ENCODE measurements around the gene MUC5AC.
"Not testable (repeated sequence)": the region's sequence is repeated elsewhere in the genome, so short reads cannot be mapped to it uniquely, and the experiment has no call there.

Gene MUC5AC

GRCh38 chr11:1162491-1163311 is 4.9 kb downstream of the MUC5AC start:
- H3K9me3 ChIP-seq (ENCODE audit: control insufficient read depth, insufficient read depth, low read length): no peaks in the 10 kb centered on the region
- H3K9ac ChIP-seq (ENCODE audit: low read depth, low read length): no peak overlapping the region
- H3K27me3 ChIP-seq (ENCODE audit: control insufficient read depth, insufficient read depth, low read length): no peaks in the 10 kb centered on the region
- no peak overlapping the region for H3K4me3 ChIP-seq (ENCODE audit: low read depth, low read length)
- H3K36me3 ChIP-seq (ENCODE audit: control insufficient read depth, insufficient read depth, low read length): no peaks in the 10 kb centered on the region
- no peaks in the 10 kb centered on the region for H3K4me1 ChIP-seq (ENCODE audit: control insufficient read depth, insufficient read depth, low read length)

DNA sequence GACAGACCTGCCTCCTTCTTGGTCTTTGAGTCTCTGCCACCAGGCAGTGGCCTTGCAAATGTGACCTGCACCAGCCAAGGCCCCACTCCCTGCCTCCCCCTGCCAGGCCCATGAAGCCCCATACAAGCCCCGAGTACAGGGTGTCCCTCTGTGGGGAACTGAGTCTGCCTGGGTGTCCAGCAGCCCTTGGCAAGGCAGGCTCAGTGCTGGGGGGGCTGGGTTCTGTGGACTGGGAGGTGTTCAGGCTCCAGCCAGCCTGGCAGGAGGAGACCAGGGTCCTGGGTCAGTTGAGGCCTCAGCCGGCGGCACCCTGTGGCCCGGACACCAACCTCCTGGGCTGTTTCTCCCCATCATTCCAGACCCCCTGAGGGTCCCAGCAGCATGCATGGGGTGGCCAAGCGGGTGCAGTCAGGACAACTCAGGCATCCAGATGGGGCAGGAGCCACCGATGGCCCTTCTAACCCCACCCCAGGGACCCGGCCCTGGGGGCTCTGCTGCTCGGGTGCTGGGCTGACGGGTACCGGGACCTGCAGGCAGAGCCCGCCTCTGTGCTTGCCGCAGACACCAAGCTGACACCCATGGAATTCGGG is 5.7 kb downstream of the MUC5AC start:
- Histone ChIP-seq H3K4me3 (ENCODE audit: low read depth, low read length) (no peak overlapping the region), H3K4me1 (ENCODE audit: control insufficient read depth, insufficient read depth, low read length) (no peaks in the 10 kb centered on the region), H3K27me3 (ENCODE audit: control insufficient read depth, insufficient read depth, low read length) (no peaks in the 10 kb centered on the region), H3K9me3 (ENCODE audit: control insufficient read depth, insufficient read depth, low read length) (no peaks in the 10 kb centered on the region), H3K9ac (ENCODE audit: low read depth, low read length) (no peak overlapping the region), H3K36me3 (ENCODE audit: control insufficient read depth, insufficient read depth, low read length) (no peaks in the 10 kb centered on the region)

DNA sequence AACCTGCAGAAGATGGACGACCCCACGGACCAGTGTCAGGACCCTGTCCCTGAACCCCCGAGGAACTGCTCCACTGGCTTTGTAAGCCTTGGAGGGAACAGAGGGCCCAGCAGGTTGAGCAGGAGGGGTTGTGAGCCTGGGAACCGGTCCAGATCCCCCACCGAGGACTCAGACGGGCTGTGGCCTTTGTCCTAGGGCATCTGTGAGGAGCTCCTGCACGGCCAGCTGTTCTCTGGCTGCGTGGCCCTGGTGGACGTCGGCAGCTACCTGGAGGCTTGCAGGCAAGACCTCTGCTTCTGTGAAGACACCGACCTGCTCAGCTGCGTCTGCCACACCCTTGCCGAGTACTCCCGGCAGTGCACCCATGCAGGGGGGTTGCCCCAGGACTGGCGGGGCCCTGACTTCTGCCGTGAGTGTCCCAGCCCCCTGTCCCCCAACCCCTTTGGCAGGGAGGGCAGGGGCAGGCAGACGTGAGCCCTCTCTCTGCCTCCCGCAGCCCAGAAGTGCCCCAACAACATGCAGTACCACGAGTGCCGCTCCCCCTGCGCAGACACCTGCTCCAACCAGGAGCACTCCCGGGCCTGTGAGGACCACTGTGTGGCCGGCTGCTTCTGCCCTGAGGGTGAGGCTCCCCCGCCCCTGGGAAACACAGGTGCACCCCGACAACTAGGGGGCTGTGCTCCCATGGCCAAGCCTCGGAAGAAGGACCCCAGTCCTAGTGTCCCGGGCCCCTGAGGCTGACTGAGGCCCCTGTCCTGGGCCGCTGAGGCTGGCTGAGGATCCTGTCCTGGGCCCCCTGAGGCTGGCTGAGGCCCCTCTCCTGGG is 6.4 kb downstream of the MUC5AC start:
- H3K4me3 ChIP-seq (ENCODE audit: low read depth, low read length): no peak overlapping the region
- H3K9me3 ChIP-seq (ENCODE audit: control insufficient read depth, insufficient read depth, low read length): no peaks in the 10 kb centered on the region
- no peaks in the 10 kb centered on the region for H3K27me3 ChIP-seq (ENCODE audit: control insufficient read depth, insufficient read depth, low read length)
- no peaks in the 10 kb centered on the region for H3K4me1 ChIP-seq (ENCODE audit: control insufficient read depth, insufficient read depth, low read length)
- no peak overlapping the region for H3K9ac ChIP-seq (ENCODE audit: low read depth, low read length)
- H3K36me3 ChIP-seq (ENCODE audit: control insufficient read depth, insufficient read depth, low read length): no peaks in the 10 kb centered on the region

DNA sequence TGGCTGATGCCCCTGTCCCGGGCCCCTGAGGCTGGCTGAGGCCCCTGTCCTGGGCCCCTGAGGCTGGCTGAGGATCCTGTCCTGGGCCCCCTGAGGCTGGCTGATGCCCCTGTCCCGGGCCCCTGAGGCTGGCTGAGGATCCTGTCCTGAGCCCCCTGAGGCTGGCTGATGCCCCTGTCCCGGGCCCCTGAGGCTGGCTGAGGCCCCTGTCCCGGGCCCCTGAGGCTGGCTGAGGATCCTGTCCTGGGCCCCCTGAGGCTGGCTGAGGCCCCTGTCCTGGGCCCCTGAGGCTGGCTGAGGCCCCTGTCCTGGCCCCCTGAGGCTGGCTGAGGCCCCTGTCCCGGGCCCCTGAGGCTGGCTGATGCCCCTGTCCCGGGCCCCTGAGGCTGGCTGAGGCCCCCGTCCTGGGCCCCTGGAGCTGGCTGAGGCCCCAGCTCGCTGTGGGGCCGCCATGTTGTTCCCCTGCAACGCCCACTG is 7.1 kb downstream of the MUC5AC start:
- not testable (repeated sequence) for H3K9ac ChIP-seq (ENCODE audit: low read depth, low read length); H3K27me3 ChIP-seq (ENCODE audit: control insufficient read depth, insufficient read depth, low read length); H3K4me1 ChIP-seq (ENCODE audit: control insufficient read depth, insufficient read depth, low read length); H3K36me3 ChIP-seq (ENCODE audit: control insufficient read depth, insufficient read depth, low read length); H3K4me3 ChIP-seq (ENCODE audit: low read depth, low read length); H3K9me3 ChIP-seq (ENCODE audit: control insufficient read depth, insufficient read depth, low read length)

DNA sequence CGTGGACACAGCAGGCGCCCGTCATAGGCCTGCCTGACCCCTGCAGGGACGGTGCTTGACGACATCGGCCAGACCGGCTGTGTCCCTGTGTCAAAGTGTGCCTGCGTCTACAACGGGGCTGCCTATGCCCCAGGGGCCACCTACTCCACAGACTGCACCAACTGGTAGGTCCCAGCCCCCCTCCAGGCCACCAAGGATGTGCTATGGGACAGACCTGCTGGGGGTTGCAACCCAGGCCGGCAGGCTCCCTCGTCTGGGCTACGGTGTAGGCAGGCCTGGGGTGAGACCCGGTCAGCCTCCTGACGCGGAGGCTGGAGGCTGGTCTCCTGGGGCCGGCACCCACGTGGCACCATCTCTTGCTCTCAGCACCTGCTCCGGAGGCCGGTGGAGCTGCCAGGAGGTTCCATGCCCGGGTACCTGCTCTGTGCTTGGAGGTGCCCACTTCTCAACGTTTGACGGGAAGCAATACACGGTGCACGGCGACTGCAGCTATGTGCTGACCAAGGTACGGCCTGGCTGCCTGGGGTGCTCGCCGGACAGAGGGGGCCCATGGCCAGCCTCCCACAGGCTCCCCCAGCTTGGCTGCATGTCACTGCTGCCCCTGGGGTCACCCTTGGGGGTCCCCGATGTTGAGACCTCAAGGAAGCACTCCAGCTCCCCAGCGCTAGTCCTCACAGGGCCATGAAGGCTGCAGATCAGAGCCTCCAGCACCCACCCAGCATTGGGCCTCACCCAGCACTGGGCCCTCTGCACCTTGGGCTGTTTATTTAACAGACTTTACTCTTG is 7.7 kb downstream of the MUC5AC start:
- Histone ChIP-seq H3K27me3 (ENCODE audit: control insufficient read depth, insufficient read depth, low read length) (no peaks in the 10 kb centered on the region), H3K9ac (ENCODE audit: low read depth, low read length) (no peak overlapping the region), H3K36me3 (ENCODE audit: control insufficient read depth, insufficient read depth, low read length) (no peaks in the 10 kb centered on the region), H3K9me3 (ENCODE audit: control insufficient read depth, insufficient read depth, low read length) (no peaks in the 10 kb centered on the region), H3K4me3 (ENCODE audit: low read depth, low read length) (no peak overlapping the region), H3K4me1 (ENCODE audit: control insufficient read depth, insufficient read depth, low read length) (no peaks in the 10 kb centered on the region)

GRCh38 chr11:1167256-1167655 is 9.5 kb downstream of the MUC5AC start:
- no peak overlapping the region for H3K9ac ChIP-seq (ENCODE audit: low read depth, low read length)
- no peaks in the 10 kb centered on the region for H3K36me3 ChIP-seq (ENCODE audit: control insufficient read depth, insufficient read depth, low read length)
- no peaks in the 10 kb centered on the region for H3K4me1 ChIP-seq (ENCODE audit: control insufficient read depth, insufficient read depth, low read length)
- no peaks in the 10 kb centered on the region for H3K9me3 ChIP-seq (ENCODE audit: control insufficient read depth, insufficient read depth, low read length)
- H3K27me3 ChIP-seq (ENCODE audit: control insufficient read depth, insufficient read depth, low read length): no peaks in the 10 kb centered on the region
- no peak overlapping the region for H3K4me3 ChIP-seq (ENCODE audit: low read depth, low read length)

GRCh38 chr11:1167751-1168231 is 10.0 kb downstream of the MUC5AC start:
- H3K9ac ChIP-seq (ENCODE audit: low read depth, low read length): no peak overlapping the region
- H3K9me3 ChIP-seq (ENCODE audit: control insufficient read depth, insufficient read depth, low read length): no peaks in the 10 kb centered on the region
- H3K4me1 ChIP-seq (ENCODE audit: control insufficient read depth, insufficient read depth, low read length): no peaks in the 10 kb centered on the region
- H3K4me3 ChIP-seq (ENCODE audit: low read depth, low read length): no peak overlapping the region
- no peaks in the 10 kb centered on the region for H3K27me3 ChIP-seq (ENCODE audit: control insufficient read depth, insufficient read depth, low read length)
- H3K36me3 ChIP-seq (ENCODE audit: control insufficient read depth, insufficient read depth, low read length): no peaks in the 10 kb centered on the region

- Histone ChIP-seq H3K27me3 (ENCODE audit: control insufficient read depth, insufficient read depth, low read length) (no peaks in the 10 kb centered on the region), H3K4me3 (ENCODE audit: low read depth, low read length) (no peak overlapping the region), H3K4me1 (ENCODE audit: control insufficient read depth, insufficient read depth, low read length) (no peaks in the 10 kb centered on the region), H3K36me3 (ENCODE audit: control insufficient read depth, insufficient read depth, low read length) (no peaks in the 10 kb centered on the region), H3K9me3 (ENCODE audit: control insufficient read depth, insufficient read depth, low read length) (no peaks in the 10 kb centered on the region), H3K9ac (ENCODE audit: low read depth, low read length) (no peak overlapping the region)
These were observed 10.5 kb downstream of the MUC5AC start for GRCh38 chr11:1168256-1168655.

DNA sequence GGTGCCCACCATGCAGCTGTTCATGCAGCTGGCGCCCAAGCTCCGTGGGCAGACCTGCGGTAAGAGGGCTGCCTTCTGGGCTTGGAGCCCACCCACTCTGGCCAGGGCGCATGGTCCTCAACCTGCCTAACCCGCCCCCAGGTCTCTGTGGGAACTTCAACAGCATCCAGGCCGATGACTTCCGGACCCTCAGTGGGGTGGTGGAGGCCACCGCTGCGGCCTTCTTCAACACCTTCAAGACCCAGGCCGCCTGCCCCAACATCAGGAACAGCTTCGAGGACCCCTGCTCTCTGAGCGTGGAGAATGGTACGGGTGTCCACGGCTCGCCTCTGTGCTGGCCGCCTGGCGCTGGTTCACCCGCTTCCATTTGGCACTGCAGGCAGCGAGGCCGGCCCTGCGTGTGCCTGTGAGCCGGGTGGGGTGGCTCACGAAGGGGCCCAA is 11.0 kb downstream of the MUC5AC start:
- no peaks in the 10 kb centered on the region for H3K36me3 ChIP-seq (ENCODE audit: control insufficient read depth, insufficient read depth, low read length)
- H3K4me1 ChIP-seq (ENCODE audit: control insufficient read depth, insufficient read depth, low read length): no peaks in the 10 kb centered on the region
- no peaks in the 10 kb centered on the region for H3K9me3 ChIP-seq (ENCODE audit: control insufficient read depth, insufficient read depth, low read length)
- H3K4me3 ChIP-seq (ENCODE audit: low read depth, low read length): no peak overlapping the region
- H3K27me3 ChIP-seq (ENCODE audit: control insufficient read depth, insufficient read depth, low read length): no peaks in the 10 kb centered on the region
- H3K9ac ChIP-seq (ENCODE audit: low read depth, low read length): no peak overlapping the region

DNA sequence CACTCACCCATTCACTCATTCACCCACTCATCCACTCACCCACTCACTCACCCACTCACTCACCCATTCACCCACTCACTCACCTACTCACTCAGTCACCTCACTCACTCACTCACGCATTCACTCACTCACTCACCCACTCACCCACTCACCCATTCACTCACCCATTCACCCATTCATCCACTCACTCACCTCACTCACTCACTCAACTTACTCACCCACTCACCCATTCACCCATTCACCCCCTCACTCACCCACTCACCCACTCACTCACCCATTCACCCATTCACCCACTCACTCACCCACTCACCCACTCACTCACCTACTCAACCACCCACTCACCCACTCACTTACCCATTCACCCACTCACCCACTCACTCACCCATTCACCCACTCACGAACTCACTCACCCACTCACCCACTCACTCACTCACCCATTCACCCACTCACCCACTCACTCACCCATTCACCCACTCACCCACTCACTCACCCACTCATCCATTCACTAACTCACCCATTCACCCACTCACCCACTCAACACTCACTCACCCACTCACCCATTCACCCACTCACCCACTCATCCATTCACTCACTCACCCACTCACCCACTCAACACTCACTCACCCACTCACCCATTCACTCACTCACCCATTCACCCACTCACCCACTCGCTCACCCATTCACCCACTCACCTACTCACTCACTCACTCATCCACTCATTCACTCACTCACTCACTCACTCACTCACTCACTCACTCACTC is 13.7 kb downstream of the MUC5AC start:
- Histone ChIP-seq H3K27me3 (ENCODE audit: control insufficient read depth, insufficient read depth, low read length) (no peaks in the 10 kb centered on the region), H3K4me1 (ENCODE audit: control insufficient read depth, insufficient read depth, low read length) (no peaks in the 10 kb centered on the region), H3K36me3 (ENCODE audit: control insufficient read depth, insufficient read depth, low read length) (no peaks in the 10 kb centered on the region), H3K9ac (ENCODE audit: low read depth, low read length) (no peak overlapping the region), H3K9me3 (ENCODE audit: control insufficient read depth, insufficient read depth, low read length) (no peaks in the 10 kb centered on the region), H3K4me3 (ENCODE audit: low read depth, low read length) (no peak overlapping the region)

Measured in iPS-15b (cell line).